ENCODE results near the gene ASGR1. TPM values are rescaled to one million over a fixed set of nuclear protein-coding genes. Genes with fewer than 3 reads are reported as not detected.

Gene ASGR1
- total and polyA plus RNA-seq, 2 of the 4 experiments (the other 2 are of a cell fraction): 1.3 to 3.8 TPM

DNA sequence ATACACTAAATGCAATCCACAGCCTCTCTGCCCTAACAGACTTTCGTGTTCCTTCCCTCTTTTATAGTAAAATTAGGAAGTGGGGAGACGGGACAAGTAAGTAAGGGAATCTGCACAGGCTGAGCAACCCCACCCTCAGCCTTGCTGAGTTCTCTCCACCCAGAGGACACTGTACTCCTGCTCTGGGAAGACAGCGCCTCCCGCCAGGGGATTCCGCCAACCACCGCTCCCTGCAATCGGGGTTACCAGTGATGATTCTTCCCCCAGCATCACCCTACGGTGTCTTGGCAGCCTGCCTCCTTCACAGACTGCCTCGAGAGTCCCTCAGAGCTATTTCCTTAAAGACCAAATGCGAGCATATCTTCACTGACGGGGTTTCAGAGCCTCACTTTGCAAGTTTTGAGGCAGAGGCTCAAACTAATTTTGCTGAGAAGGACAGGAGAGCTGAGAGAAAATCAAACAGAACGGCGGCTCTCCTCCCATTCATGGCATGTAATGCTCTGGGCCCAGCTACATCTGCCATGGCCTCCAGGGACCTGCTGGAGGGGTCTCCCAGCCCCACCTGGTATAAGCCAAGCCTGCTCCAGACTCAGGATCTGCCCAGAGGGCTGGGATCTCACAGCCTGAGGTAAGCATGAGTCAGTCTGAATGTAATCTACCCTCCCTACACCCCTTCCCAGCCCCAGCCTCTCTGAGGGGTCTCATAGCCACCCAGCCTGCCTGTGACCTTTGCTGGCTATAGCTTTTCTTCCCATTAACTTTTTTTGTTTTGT lies 41.8 kb downstream of the ASGR1 start:
- TF ChIP-seq, protein P1, sequence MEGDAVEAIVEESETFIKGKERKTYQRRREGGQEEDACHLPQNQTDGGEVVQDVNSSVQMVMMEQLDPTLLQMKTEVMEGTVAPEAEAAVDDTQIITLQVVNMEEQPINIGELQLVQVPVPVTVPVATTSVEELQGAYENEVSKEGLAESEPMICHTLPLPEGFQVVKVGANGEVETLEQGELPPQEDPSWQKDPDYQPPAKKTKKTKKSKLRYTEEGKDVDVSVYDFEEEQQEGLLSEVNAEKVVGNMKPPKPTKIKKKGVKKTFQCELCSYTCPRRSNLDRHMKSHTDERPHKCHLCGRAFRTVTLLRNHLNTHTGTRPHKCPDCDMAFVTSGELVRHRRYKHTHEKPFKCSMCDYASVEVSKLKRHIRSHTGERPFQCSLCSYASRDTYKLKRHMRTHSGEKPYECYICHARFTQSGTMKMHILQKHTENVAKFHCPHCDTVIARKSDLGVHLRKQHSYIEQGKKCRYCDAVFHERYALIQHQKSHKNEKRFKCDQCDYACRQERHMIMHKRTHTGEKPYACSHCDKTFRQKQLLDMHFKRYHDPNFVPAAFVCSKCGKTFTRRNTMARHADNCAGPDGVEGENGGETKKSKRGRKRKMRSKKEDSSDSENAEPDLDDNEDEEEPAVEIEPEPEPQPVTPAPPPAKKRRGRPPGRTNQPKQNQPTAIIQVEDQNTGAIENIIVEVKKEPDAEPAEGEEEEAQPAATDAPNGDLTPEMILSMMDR (conservative IDR thresholded peaks at IDR 0.05; ENCODE audit: low read depth, low read length): no peak
- no peak for TF ChIP-seq MAFK (IDR thresholded peaks at IDR 0.05; ENCODE audit: low read depth, low read length)
- TF ChIP-seq SMC3 (IDR thresholded peaks at IDR 0.05; ENCODE audit: low read depth, low read length): no peak
- no peak for TF ChIP-seq MXI1 (IDR thresholded peaks at IDR 0.05; ENCODE audit: borderline replicate concordance, low read depth, low read length)
- TF ChIP-seq CEBPB (IDR thresholded peaks at IDR 0.05; ENCODE audit: low read depth, low read length): no peak
- TF ChIP-seq RAD21 (IDR thresholded peaks at IDR 0.05; ENCODE audit: low read length): no peak
- no peak for TF ChIP-seq CHD1 (IDR thresholded peaks at IDR 0.05; ENCODE audit: low read depth, low read length)
- TF ChIP-seq, protein P2, sequence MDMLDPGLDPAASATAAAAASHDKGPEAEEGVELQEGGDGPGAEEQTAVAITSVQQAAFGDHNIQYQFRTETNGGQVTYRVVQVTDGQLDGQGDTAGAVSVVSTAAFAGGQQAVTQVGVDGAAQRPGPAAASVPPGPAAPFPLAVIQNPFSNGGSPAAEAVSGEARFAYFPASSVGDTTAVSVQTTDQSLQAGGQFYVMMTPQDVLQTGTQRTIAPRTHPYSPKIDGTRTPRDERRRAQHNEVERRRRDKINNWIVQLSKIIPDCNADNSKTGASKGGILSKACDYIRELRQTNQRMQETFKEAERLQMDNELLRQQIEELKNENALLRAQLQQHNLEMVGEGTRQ (IDR thresholded peaks at IDR 0.05; ENCODE audit: low read depth, low read length): no peak
- TF ChIP-seq NFE2L2 (IDR thresholded peaks at IDR 0.05; ENCODE audit: low read depth, low read length): no peak
- TF ChIP-seq, protein P3, sequence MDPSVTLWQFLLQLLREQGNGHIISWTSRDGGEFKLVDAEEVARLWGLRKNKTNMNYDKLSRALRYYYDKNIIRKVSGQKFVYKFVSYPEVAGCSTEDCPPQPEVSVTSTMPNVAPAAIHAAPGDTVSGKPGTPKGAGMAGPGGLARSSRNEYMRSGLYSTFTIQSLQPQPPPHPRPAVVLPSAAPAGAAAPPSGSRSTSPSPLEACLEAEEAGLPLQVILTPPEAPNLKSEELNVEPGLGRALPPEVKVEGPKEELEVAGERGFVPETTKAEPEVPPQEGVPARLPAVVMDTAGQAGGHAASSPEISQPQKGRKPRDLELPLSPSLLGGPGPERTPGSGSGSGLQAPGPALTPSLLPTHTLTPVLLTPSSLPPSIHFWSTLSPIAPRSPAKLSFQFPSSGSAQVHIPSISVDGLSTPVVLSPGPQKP (IDR thresholded peaks at IDR 0.05; ENCODE audit: borderline replicate concordance, low read depth, low read length): no peak
- no peak for TF ChIP-seq RCOR1 (IDR thresholded peaks at IDR 0.05; ENCODE audit: insufficient replicate concordance, low read length)
- TF ChIP-seq POLR2A (IDR thresholded peaks at IDR 0.05; ENCODE audit: low read depth, low read length): no peak
- no peak for ATAC-seq (ENCODE audit: low read depth)
- Histone ChIP-seq H3K14ac (replicated peaks; ENCODE audit: low read depth, low read length) (no peak overlapping the region), H3K18ac (ENCODE audit: low read depth, low read length) (no peak overlapping the region), H3K23ac (ENCODE audit: low read depth, low read length) (no peak overlapping the region), H3K27me3 (ENCODE audit: control insufficient read depth, insufficient read depth, low read length) (peaks cover 49% of the 10 kb centered on the region), H4K5ac (ENCODE audit: low read depth, low read length) (no peak overlapping the region), H4K91ac (ENCODE audit: insufficient read depth, low read depth, low read length) (no peak overlapping the region), H3K27ac (ENCODE audit: insufficient read depth, low read length) (no peak overlapping the region), H3K9me1 (ENCODE audit: insufficient read depth, low read length) (no peaks in the 10 kb centered on the region), H3K4me3 (ENCODE audit: insufficient read depth, low read depth, low read length) (no peak overlapping the region), H3K4me1 (ENCODE audit: control insufficient read depth, insufficient read depth, low read length) (no peaks in the 10 kb centered on the region), H4K20me1 (ENCODE audit: insufficient read depth, low read length) (no peaks in the 10 kb centered on the region), H3K9me3 (ENCODE audit: control insufficient read depth, insufficient read depth, low read length) (no peaks in the 10 kb centered on the region), H2BK20ac (ENCODE audit: low read depth, low read length) (no peak overlapping the region), H2BK5ac (ENCODE audit: low read depth, low read length, poor library complexity, severe bottlenecking) (no peak overlapping the region), H2BK120ac (ENCODE audit: low read depth, low read length) (no peak overlapping the region), H3K4me2 (ENCODE audit: low read depth, low read length) (no peak overlapping the region), H3K79me1 (ENCODE audit: low read depth in 1 of 2, low read length in 2 of 2) (no peaks in the 10 kb centered on the region), H2AK5ac (ENCODE audit: low read depth, low read length) (no peak overlapping the region), H2BK15ac (ENCODE audit: low read depth, low read length) (no peak overlapping the region), H3K4ac (ENCODE audit: low read depth, low read length) (no peak overlapping the region), H3K56ac (ENCODE audit: extremely low read depth, insufficient read depth, low read length) (no peak overlapping the region), H3K9ac (ENCODE audit: low read depth, low read length) (no peak overlapping the region), H2AFZ (replicated peaks; ENCODE audit: low read length, poor library complexity) (no peak overlapping the region), H2AK9ac (replicated peaks; ENCODE audit: low read depth, low read length, poor library complexity) (no peak overlapping the region), H3K36me3 (ENCODE audit: control insufficient read depth, insufficient read depth, low read length) (no peaks in the 10 kb centered on the region), H4K8ac (ENCODE audit: low read depth in 2 of 2, low read length in 2 of 2) (no peak overlapping the region)
- no TSS peak for BruUV-seq (replicated peaks)
- intact Hi-C loops (cut with micrococcal nuclease) (loop anchor here (2.0 kb wide), 1 partner anchor 39 kb away; no protein-coding TSS in a partner anchor), in situ Hi-C loops (cut with MboI; ENCODE audit: low sequenced_read_pairs) (loop anchor here (5.0 to 25.0 kb wide), 2 partner anchors 85 to 225 kb away; no protein-coding TSS in a partner anchor), dilution Hi-C loops (cut with HindIII; ENCODE audit: low sequenced_read_pairs, unreplicated experiment) (no loop called here)
- ChIA-PET POLR2A (ENCODE audit: unreplicated experiment) (no interaction called here), CTCF (interaction anchor here (0.6 to 3.2 kb wide), 6 partner anchors 12 to 92 kb away, joined by 3 to 21 read pairs (median 6); no protein-coding TSS in a partner anchor)
- DNase-seq: no peak
- 0% methylated on average over 1 of the region's 13 CpGs; no CpG with 5 or more reads in 1 of the 2 experiments for WGBS, 2 experiments (ENCODE audit: extremely low coverage in 2 of 2, insufficient read length in 1 of 2)
